ENCODE results near the gene WNT8B.
A peak's percentile ranks its signal among the peaks of the same experiment; 100 is the strongest.

WNT8B gene

GRCh38 chr10:100508691-100509150 lies 45.9 kb downstream of the WNT8B start:
- no peak overlapping the region for H2AFZ ChIP-seq (ENCODE audit: low read length)
- H3K9ac ChIP-seq (ENCODE audit: low read length) = no peak overlapping the region
- no peaks in the 10 kb centered on the region for H3K27me3 ChIP-seq (ENCODE audit: insufficient read depth, low read length)
- no peak overlapping the region for H3K4me3 ChIP-seq (ENCODE audit: low read depth, low read length, poor library complexity, severe bottlenecking)
- no peak overlapping the region for H3K27ac ChIP-seq (ENCODE audit: low read depth, low read length, poor library complexity, severe bottlenecking)
- no peaks in the 10 kb centered on the region for H3K36me3 ChIP-seq (ENCODE audit: insufficient read depth, low read length)
- H3F3A ChIP-seq (ENCODE audit: insufficient read depth, low read length) = no peaks in the 10 kb centered on the region
- H3K9me2 ChIP-seq (ENCODE audit: low read depth, low read length) = no peaks in the 10 kb centered on the region
- H4K20me1 ChIP-seq (ENCODE audit: insufficient read depth, low read length) = no peaks in the 10 kb centered on the region
- H3K4me1 ChIP-seq (ENCODE audit: insufficient read depth, low read length, severe bottlenecking) = peaks cover 13% of the 10 kb centered on the region
- no peak overlapping the region for H3K4me2 ChIP-seq (ENCODE audit: low read length)
- no peaks in the 10 kb centered on the region for H3K79me2 ChIP-seq (ENCODE audit: insufficient read depth, low read length)
- TF ChIP-seq CTCF (IDR thresholded peaks at IDR 0.05; ENCODE audit: low read length) (peak; percentile 48; the same call in 1 of the 2 replicates), EZH2 (IDR thresholded peaks at IDR 0.05; ENCODE audit: borderline replicate concordance, low read length) (no peak)
- no peaks in the 10 kb centered on the region for H3K9me3 ChIP-seq (ENCODE audit: low read length)

DNA sequence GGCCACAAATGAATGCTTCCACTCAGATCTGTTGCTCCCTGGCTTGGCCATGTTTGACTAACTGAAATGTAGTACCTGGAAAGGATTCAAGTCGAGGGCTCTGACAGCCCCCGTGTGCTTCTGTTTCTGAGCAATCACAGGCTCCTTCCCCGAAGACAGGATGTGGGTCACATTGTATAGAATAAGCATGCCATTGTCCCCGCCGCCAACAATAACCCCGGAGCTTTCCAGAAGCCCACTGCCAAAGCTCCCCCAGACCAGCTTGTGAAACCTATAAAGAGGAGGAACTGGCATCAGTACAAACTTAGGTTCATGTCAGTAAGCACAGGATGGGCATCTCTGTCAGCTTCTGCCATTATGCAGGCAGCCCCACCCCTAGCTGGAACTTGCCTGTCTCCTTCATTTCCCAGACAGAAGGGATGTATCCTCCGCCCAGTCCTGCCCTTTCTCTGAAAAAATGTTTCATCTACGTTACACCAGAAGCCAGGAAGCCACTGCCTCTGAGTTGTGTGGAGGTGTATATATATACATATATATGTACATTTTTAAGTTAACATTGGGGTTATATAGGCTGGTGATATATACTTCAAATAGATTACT lies 46.5 kb downstream of the WNT8B start:
- Histone ChIP-seq H3K9ac (ENCODE audit: low read length) (no peak overlapping the region), H3K4me2 (ENCODE audit: low read length) (no peak overlapping the region)
- TF ChIP-seq EZH2 (IDR thresholded peaks at IDR 0.05; ENCODE audit: borderline replicate concordance, low read length) (no peak), CTCF (IDR thresholded peaks at IDR 0.05; ENCODE audit: low read length) (no peak)

DNA sequence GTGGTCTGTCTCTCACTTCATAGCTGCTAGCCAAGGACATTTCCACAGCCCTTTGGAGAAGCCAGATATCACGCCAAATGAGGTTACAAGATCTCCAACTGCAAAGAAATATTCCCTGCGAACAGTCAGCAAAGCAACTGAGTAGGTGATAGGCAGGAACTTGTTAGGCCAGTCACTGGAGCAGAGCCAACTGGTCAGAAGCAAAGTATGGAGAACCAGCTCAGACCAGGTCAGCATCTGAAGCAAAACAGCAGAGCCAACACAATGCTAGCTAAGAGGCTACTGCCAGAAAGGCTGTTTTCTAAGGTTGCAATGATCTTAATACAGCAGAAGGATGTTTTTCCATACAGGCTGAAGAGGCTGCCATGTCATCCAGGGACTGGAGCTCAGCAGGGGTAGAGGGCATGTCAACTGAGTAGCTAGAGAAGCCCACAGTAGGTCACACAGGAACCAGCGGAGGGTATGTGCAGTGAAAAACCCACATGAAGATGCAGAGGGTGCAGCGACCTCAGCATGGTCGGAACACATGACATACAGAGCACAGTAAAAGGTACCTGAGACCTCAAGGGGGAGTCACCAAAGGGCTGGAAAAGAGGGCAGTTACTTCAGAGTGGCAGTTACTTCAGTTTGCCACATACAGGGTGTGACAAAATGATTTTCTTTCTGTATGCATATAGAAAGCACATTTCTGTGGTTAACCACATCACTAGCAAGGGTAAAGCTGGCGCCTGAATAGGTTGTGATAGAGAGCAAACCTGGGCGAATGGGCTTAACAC lies 47.9 kb downstream of the WNT8B start:
- Histone ChIP-seq H3K9ac (ENCODE audit: low read length) (no peak overlapping the region), H3K36me3 (ENCODE audit: insufficient read depth, low read length) (no peaks in the 10 kb centered on the region), H3K4me3 (ENCODE audit: low read depth, low read length, poor library complexity, severe bottlenecking) (no peak overlapping the region), H3K4me1 (ENCODE audit: insufficient read depth, low read length, severe bottlenecking) (peaks cover 13% of the 10 kb centered on the region), H2AFZ (ENCODE audit: low read length) (no peak overlapping the region), H3K9me2 (ENCODE audit: low read depth, low read length) (no peaks in the 10 kb centered on the region), H3K4me2 (ENCODE audit: low read length) (no peak overlapping the region), H3K9me3 (ENCODE audit: low read length) (no peaks in the 10 kb centered on the region), H4K20me1 (ENCODE audit: insufficient read depth, low read length) (no peaks in the 10 kb centered on the region), H3F3A (ENCODE audit: insufficient read depth, low read length) (no peaks in the 10 kb centered on the region), H3K27ac (ENCODE audit: low read depth, low read length, poor library complexity, severe bottlenecking) (peak overlapping the region; percentile 17), H3K27me3 (ENCODE audit: insufficient read depth, low read length) (no peaks in the 10 kb centered on the region), H3K79me2 (ENCODE audit: insufficient read depth, low read length) (no peaks in the 10 kb centered on the region)
- TF ChIP-seq CTCF (IDR thresholded peaks at IDR 0.05; ENCODE audit: low read length) (no peak), EZH2 (IDR thresholded peaks at IDR 0.05; ENCODE audit: borderline replicate concordance, low read length) (no peak)

More for the DNA sequence above, 46.5 kb downstream of the WNT8B start:
- no peak overlapping the region for H2AFZ ChIP-seq (ENCODE audit: low read length)
- H3K27me3 ChIP-seq (ENCODE audit: insufficient read depth, low read length) = no peaks in the 10 kb centered on the region
- no peaks in the 10 kb centered on the region for H4K20me1 ChIP-seq (ENCODE audit: insufficient read depth, low read length)
- H3F3A ChIP-seq (ENCODE audit: insufficient read depth, low read length) = no peaks in the 10 kb centered on the region
- peaks cover 13% of the 10 kb centered on the region for H3K4me1 ChIP-seq (ENCODE audit: insufficient read depth, low read length, severe bottlenecking)
- no peaks in the 10 kb centered on the region for H3K79me2 ChIP-seq (ENCODE audit: insufficient read depth, low read length)
- no peaks in the 10 kb centered on the region for H3K36me3 ChIP-seq (ENCODE audit: insufficient read depth, low read length)
- H3K4me3 ChIP-seq (ENCODE audit: low read depth, low read length, poor library complexity, severe bottlenecking) = no peak overlapping the region
- H3K27ac ChIP-seq (ENCODE audit: low read depth, low read length, poor library complexity, severe bottlenecking) = no peak overlapping the region
- no peaks in the 10 kb centered on the region for H3K9me2 ChIP-seq (ENCODE audit: low read depth, low read length)
- no peaks in the 10 kb centered on the region for H3K9me3 ChIP-seq (ENCODE audit: low read length)
